Measurements from ENCODE around the gene GLIPR1.
A peak's percentile ranks its signal among the peaks of the same experiment; 100 is the strongest.
"Not testable (repeated sequence)": the region's sequence is repeated elsewhere in the genome, so short reads cannot be mapped to it uniquely, and the experiment has no call there.

GLIPR1 gene

GRCh38 chr12:75483431-75483830, 2.9 kb downstream of the GLIPR1 start (continued):
- TF ChIP-seq TSHZ2 (CRISPR knock-in tag; IDR thresholded peaks at IDR 0.05), result no peak
- no peak for TF ChIP-seq BACH2 (CRISPR knock-in tag; IDR thresholded peaks at IDR 0.05; ENCODE audit: borderline replicate concordance)
- TF ChIP-seq ZC3H10 (CRISPR knock-in tag; IDR thresholded peaks at IDR 0.05), result no peak

- ATAC-seq, result not testable (repeated sequence)
These were observed 3.9 kb downstream of the GLIPR1 start for GRCh38 chr12:75484450-75484849.

GRCh38 chr12:75487308-75487707, 6.8 kb downstream of the GLIPR1 start:
- TF ChIP-seq GLIS3 (CRISPR knock-in tag; IDR thresholded peaks at IDR 0.05) (no peak), SNAI2 (CRISPR knock-in tag; IDR thresholded peaks at IDR 0.05) (no peak)
- no peak for ATAC-seq

- peak; percentile 75 for ATAC-seq
- TF ChIP-seq ZNF70 (CRISPR knock-in tag; IDR thresholded peaks at IDR 0.05) (no peak), ARNTL (CRISPR knock-in tag; IDR thresholded peaks at IDR 0.05; ENCODE audit: borderline replicate concordance, low read depth) (no peak), PPARA (CRISPR knock-in tag; IDR thresholded peaks at IDR 0.05; ENCODE audit: borderline replicate concordance) (no peak), TSHZ2 (CRISPR knock-in tag; IDR thresholded peaks at IDR 0.05) (no peak), PATZ1 (CRISPR knock-in tag; IDR thresholded peaks at IDR 0.05; ENCODE audit: borderline replicate concordance) (no peak), ZFP30 (CRISPR knock-in tag; IDR thresholded peaks at IDR 0.05) (no peak), ZC3H10 (CRISPR knock-in tag; IDR thresholded peaks at IDR 0.05) (no peak), CSDC2 (CRISPR knock-in tag; IDR thresholded peaks at IDR 0.05) (no peak)
These were observed 8.0 kb downstream of the GLIPR1 start for GRCh38 chr12:75488553-75488952.

GRCh38 chr12:75489187-75489586, 8.6 kb downstream of the GLIPR1 start:
- TF ChIP-seq GLIS3 (CRISPR knock-in tag; IDR thresholded peaks at IDR 0.05) (no peak), RARB (CRISPR knock-in tag; IDR thresholded peaks at IDR 0.05) (no peak), ESRRG (CRISPR knock-in tag; IDR thresholded peaks at IDR 0.05) (no peak), CSRNP3 (CRISPR knock-in tag; IDR thresholded peaks at IDR 0.05) (no peak), ZFP30 (CRISPR knock-in tag; IDR thresholded peaks at IDR 0.05) (no peak), ZFP3 (CRISPR knock-in tag; IDR thresholded peaks at IDR 0.05) (no peak), TOX (CRISPR knock-in tag; IDR thresholded peaks at IDR 0.05; ENCODE audit: borderline replicate concordance) (no peak), PPARA (CRISPR knock-in tag; IDR thresholded peaks at IDR 0.05; ENCODE audit: borderline replicate concordance) (no peak), POU6F1 (CRISPR knock-in tag; IDR thresholded peaks at IDR 0.05; ENCODE audit: borderline replicate concordance, low read depth) (no peak)
- peak; percentile 51 for ATAC-seq
